ENCODE data around the gene HSP90AA1.

Gene HSP90AA1

GRCh38 chr14:102039157-102039556 is 47.7 kb downstream of the HSP90AA1 start:
- H3K4me3 ChIP-seq (ENCODE audit: control insufficient read depth, low read depth, low read length), result no peak overlapping the region
- DNase-seq (ENCODE audit: low read depth), result no peak
- TF ChIP-seq CTCF (conservative IDR thresholded peaks at IDR 0.05; ENCODE audit: control insufficient read depth, insufficient read depth, low read depth, low read length), result no peak

DNA sequence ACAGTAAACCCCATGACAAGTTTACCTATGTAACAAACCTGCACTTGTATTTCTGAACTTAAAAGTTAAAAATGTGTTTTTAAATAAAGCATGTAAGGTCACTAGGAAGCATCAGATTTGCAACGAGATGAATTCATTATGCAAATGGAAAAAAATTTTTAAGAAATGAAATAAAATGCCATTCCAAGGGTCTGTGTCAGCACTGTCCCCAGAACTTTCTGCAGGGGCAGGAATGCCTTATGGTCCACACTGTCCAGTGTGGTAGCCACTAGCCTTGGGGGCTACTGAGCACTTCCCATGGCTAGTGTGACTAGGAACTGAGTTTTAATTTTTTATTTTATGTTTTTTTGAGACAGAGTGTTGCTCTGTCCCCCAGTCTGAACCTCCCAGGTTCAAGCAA is 49.2 kb downstream of the HSP90AA1 start:
- TF ChIP-seq CTCF (conservative IDR thresholded peaks at IDR 0.05; ENCODE audit: control insufficient read depth, insufficient read depth, low read depth, low read length), result no peak
- no peak overlapping the region for H3K4me3 ChIP-seq (ENCODE audit: control insufficient read depth, low read depth, low read length)
- no peak for DNase-seq (ENCODE audit: low read depth)

DNA sequence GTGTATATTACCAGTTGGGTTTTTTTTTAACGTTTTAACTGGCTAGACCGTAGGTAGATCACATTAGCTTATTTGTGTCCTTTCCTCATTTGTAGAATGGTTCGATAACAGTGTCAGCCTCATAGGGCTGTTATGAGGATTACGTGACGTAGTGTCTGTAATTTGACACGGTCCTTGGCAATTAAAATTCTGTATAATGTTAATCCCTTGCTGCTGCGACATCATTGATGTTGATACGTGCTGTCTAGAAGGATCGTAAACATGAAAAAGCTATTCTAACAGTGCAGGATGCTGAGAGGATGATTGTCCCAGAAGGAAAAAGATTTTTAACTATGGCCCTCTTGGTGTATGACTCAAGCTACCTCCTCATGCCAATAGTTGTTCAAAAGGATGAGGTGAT is 50.9 kb downstream of the HSP90AA1 start:
- no peak for DNase-seq (ENCODE audit: low read depth)
- TF ChIP-seq CTCF (conservative IDR thresholded peaks at IDR 0.05; ENCODE audit: control insufficient read depth, insufficient read depth, low read depth, low read length), result no peak
- no peak overlapping the region for H3K4me3 ChIP-seq (ENCODE audit: control insufficient read depth, low read depth, low read length)

DNA sequence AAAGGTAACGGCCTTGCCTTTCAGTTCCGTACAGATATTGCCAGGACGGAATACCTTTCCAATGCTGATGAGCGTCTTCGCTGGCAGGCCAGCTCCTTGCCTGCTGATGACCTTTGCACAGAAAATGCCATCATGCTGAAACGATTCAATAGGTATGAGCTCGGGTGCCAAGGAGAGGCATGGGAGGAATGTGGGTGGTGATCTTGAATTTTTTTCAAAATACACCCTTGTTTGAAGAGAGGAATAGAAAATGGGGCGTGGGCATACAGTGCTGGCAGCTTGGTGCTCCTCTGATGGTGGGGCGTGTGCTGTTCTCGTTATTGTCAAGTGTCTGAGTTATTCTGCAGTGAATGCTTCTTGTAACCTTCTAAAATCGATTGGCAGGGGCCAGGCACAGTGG is 52.5 kb downstream of the HSP90AA1 start:
- TF ChIP-seq CTCF (conservative IDR thresholded peaks at IDR 0.05; ENCODE audit: control insufficient read depth, insufficient read depth, low read depth, low read length), result no peak
- no peak overlapping the region for H3K4me3 ChIP-seq (ENCODE audit: control insufficient read depth, low read depth, low read length)
- DNase-seq (ENCODE audit: low read depth), result no peak

DNA sequence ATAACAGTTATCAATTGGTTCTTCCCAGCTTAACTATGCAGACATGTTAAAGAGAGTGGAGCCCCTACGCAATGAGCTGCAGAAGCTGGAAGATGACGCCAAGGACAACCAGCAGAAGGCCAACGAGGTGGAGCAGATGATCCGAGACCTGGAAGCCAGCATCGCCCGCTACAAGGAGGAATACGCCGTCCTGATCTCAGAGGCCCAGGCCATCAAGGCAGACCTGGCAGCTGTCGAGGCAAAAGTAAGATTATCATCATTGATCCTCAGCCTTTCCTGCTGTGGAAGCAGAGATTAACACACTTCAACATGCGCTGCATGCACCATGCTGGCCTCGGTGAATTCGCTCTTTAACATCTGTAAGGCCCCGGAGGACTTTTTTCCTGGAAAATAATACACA is 53.6 kb downstream of the HSP90AA1 start:
- no peak for TF ChIP-seq CTCF (conservative IDR thresholded peaks at IDR 0.05; ENCODE audit: control insufficient read depth, insufficient read depth, low read depth, low read length)
- DNase-seq (ENCODE audit: low read depth), result no peak
- H3K4me3 ChIP-seq (ENCODE audit: control insufficient read depth, low read depth, low read length), result no peak overlapping the region
